GM10248 (cell line): ENCODE results near the gene HDHD2.
"Not testable (repeated sequence)": the region's sequence is repeated elsewhere in the genome, so short reads cannot be mapped to it uniquely, and the experiment has no call there.

Experiments
- CTCF ChIA-PET: fragments of 300-600 bp; sonication (Branson Sonifier 250); formaldehyde crosslinking; extraction: SDS; loops from one replicate; lab custom pipeline; 2021; ENCODE audit warnings: antibody characterized with exemption; lab: Yijun Ruan, JAX
- POLR2A ChIA-PET: fragments of 350-650 bp; sonication (Branson Sonifier 250); formaldehyde crosslinking; extraction: SDS; loops from one replicate; lab custom pipeline; 2020; ENCODE audit warnings: antibody characterized with exemption; lab: Yijun Ruan, JAX
- DNase-seq: peaks from one replicate; pipeline ENCODE4 v3.0.0; 2012; ENCODE audit errors: extremely low spot score
- CTCF ChIP-seq: IDR thresholded peaks from 2 replicates; pipeline ENCODE4 v1.5.1; 2012; ENCODE audit warnings: mild to moderate bottlenecking, low read depth; ENCODE audit errors: extremely low read depth, missing control alignments, control extremely low read depth

HDHD2 gene

GRCh38 chr18:47150029-47150823 lies at the start of gene HDHD2:
Gene HDHD2, minus strand, starts transcription at chr18:47150500. Its CDS starts 14,061 bp downstream, at chr18:47136439.
- DNase-seq: peak; percentile 88
- TF ChIP-seq CTCF: no peak
- POLR2A ChIA-PET: interaction anchor here (0.5 to 1.5 kb wide), 3 partner anchors 10 to 781 kb away, joined by 3 to 5 read pairs (median 3); no protein-coding TSS in a partner anchor
- CTCF ChIA-PET: interaction anchor here (0.6 to 1.8 kb wide), 11 partner anchors 12 to 61 kb away, joined by 3 to 7 read pairs (median 3); no protein-coding TSS in a partner anchor

- POLR2A ChIA-PET, DNase-seq: not testable (repeated sequence)
- CTCF ChIA-PET: interaction anchor here (1.0 to 2.4 kb wide), 2 partner anchors 9 to 97 kb away, joined by 3 to 7 read pairs; no protein-coding TSS in a partner anchor
Measured at GRCh38 chr18:47195961-47196360, 45.7 kb upstream of the HDHD2 start.

GRCh38 chr18:47191961-47192360 lies 41.7 kb upstream of the HDHD2 start:
- ChIA-PET CTCF (interaction anchor here (5.2 kb wide), 1 partner anchor 12 kb away, joined by 32 read pairs; no protein-coding TSS in a partner anchor), POLR2A (no interaction called here)
- no peak for DNase-seq
- no peak for TF ChIP-seq CTCF

- TF ChIP-seq CTCF: no peak
- CTCF ChIA-PET: interaction anchor here (1.1 to 1.6 kb wide), 3 partner anchors 13 to 38 kb away, joined by 3 to 7 read pairs (median 3); no protein-coding TSS in a partner anchor
- no peak for DNase-seq
- POLR2A ChIA-PET: no interaction called here
Measured at GRCh38 chr18:47187721-47188120, 37.4 kb upstream of the HDHD2 start.

- no peak for TF ChIP-seq CTCF
- ChIA-PET CTCF (no interaction called here), POLR2A (no interaction called here)
- no peak for DNase-seq
Measured at GRCh38 chr18:47184419-47185050, 34.2 kb upstream of the HDHD2 start.

GRCh38 chr18:47182156-47182555 lies 31.9 kb upstream of the HDHD2 start:
- POLR2A ChIA-PET, DNase-seq: not testable (repeated sequence)
- CTCF ChIA-PET: interaction anchor here (1.0 to 1.8 kb wide), 2 partner anchors 11 to 23 kb away, joined by 3 to 5 read pairs; no protein-coding TSS in a partner anchor

GRCh38 chr18:47180765-47181164 lies 30.5 kb upstream of the HDHD2 start:
- POLR2A ChIA-PET: no interaction called here
- CTCF ChIA-PET: no interaction called here

More at GRCh38 chr18:47180765-47181164, 30.5 kb upstream of the HDHD2 start:
- TF ChIP-seq CTCF: no peak
- no peak for DNase-seq
